GDM1 (cell line): ENCODE data around the gene GRK5.
A peak's percentile ranks its signal among the peaks of the same experiment; 100 is the strongest.
"Not testable (repeated sequence)": the region's sequence is repeated elsewhere in the genome, so short reads cannot be mapped to it uniquely, and the experiment has no call there.

Source experiments
- DNase-seq: peaks from one replicate; lab custom pipeline; 2025; lab: John Stamatoyannopoulos, UW

Gene GRK5

DNA sequence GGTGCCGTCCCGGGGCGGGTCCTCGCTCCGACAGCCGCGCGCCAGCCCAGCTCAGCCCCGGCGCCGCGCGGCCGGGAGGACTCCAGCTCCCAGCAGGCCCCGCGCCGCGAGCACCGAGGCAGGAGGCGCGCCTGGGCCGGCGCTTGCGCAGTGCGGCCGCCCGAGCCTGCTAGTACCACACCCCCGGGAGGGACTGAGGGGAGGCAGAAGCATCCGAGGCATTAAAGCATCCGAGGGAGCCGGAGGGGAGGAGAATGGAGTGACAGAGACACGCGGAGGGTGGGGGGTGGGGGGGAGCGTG is at the start of gene GRK5:
Gene GRK5, plus strand, starts transcription at position 206 of the 301 bp plus-strand sequence. CDS start 347 bp downstream, outside the sequence.
- peak; percentile 93 for DNase-seq

DNA sequence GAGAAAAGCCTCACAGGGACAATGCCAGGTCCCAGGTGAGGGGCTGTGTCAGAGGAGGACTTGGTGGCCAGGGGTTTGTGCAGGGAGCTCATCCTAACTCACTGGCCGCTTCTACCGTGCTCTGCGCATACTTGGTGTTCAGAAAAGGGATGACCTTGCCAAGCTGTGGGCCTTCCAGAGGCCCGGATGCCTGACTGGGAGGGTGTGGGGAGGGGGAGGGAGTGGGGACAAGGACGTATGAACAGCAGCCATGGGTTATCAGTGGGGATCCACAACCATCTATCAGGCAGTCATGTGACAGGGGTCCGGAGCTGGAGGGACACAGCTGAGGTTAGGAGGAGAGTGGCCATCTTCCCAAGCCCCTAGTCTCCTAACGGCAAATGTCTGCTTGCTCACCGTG is 48.0 kb upstream of the GRK5 start:
- no peak for DNase-seq

DNA sequence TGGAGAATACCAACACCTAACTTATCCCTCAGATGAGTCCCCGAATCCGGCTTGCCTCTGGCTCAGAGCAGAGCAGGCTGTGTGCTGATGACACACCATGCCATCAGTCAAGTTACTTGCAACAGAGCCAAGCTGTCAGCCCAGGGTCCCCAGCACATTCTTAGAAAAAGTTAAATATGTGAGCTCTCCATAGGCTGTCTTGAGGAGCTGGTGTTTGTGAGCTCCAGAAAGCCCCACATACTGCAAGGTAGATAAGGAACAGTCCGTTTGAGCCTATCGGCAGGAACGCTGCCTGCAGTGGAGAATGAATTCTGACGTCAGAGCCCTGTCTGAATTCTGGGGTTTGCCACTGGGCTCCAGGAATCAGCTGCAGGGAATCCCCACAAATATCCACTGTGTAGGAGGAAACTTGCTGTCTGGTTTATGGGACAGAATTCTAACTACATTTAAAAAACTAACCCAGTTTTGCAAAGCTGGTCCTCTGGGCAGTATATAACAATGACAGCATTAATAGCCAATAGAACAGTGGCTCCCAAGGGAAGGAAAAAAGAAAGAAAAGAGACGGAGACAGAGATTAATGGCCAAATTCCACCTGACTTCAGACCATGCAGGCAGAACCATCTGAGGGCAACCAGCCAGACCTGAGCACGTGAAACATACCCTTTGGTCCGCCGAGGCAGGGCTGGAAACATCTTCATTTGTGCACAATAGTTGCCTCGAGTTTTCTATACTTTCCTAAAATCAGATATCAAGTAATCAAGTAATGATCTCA is 45.5 kb upstream of the GRK5 start:
- no peak for DNase-seq

DNA sequence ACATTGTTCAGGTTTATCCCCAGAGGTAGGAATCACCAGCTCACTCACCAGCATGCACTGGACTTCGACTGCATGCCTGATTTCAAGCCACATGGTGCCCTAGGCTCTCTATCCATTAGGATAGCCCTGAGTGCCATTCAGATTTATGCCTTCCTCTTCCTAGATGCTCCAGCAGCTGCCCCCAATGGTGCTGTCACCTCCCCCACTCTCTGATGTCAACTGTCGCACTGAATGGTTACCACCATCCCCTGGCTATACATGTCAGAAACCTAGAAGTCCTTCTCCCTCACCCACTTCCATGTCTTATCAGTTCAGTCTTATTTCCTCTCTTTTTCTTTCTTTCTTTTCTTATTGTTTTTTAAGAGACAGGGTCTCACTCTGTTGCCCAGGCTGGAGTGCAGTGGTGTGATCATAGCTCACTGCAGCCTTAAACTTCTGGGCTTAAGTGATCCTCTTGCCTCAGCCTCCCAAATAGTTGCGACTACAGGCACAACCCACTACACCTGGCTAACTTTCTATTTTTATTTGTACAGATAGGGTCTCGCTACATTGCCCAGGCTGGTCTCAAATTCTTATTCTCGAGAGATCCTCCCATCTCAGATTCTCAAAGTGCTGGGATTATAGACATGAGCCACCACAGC is 44.8 kb upstream of the GRK5 start:
- no peak for DNase-seq

DNA sequence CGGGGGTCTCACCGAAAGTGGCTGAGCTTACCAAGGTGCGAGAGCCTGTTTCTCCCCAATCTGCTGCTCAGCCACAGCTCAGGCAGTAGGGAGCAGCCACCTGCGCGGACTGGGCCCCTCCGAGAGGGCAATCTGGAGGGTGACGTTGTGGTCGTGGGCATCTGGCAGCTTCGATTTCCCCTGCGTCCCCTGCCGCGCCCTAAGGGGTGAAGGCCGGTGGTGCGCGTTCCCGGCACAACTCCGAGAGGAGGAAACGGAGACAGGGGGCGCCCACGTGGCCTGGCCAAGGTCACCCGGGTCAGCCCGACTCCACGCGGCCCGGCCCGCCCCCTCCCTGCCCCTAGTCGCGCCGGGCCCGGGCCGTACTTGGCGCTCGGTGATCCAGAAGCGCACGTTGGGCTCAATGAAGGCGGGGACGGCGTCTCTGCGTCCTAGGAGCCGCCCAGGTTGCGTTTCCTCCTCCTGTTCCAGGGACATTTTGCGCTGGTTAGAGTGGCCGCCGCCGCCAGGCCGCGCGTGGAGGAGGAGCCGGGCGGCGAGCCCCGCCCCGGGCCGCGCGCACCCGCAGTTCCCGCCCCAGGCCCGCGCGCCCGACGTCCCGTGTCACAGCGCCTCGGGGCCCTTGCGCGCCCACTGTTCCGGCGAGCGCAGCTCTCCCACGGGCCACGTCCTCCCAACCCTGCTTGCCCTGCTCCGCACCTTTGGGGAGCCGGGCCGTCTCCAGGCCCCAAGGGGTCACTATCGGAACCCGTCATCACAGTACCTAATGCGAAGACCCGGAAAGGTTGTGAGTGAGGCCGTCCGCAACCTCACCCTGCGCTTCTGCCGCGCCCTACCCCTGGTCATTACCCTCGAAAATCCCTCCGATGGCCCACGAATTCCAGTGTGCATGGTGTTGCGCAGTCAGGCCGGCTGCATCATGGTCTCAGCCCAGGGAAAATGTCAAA is 41.9 kb upstream of the GRK5 start, which contains the start of gene SFXN4:
Gene SFXN4, minus strand, starts transcription at position 544 of the 947 bp plus-strand sequence. Its CDS starts 67 bp downstream, at position 477.
- DNase-seq, result peak; percentile 75

DNA sequence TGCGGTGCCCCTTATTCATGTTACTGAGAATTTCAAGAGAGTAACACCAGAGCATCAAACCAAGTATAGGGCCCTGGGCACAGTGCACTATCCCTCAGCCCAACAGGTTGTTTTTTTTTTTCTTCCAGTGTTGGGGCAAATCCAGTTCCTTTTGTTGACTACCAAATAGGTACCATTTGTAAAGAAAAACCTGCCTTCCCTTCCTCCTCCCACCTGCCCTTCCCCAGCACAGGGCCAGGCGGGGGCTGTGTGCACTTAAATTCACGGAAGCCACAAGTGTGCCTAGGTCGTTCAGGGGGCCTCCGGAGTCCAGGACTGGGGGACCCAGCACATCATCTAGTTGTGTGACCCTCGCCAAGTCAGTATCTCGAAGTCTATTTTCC is 41.3 kb upstream of the GRK5 start:
- DNase-seq, result no peak

DNA sequence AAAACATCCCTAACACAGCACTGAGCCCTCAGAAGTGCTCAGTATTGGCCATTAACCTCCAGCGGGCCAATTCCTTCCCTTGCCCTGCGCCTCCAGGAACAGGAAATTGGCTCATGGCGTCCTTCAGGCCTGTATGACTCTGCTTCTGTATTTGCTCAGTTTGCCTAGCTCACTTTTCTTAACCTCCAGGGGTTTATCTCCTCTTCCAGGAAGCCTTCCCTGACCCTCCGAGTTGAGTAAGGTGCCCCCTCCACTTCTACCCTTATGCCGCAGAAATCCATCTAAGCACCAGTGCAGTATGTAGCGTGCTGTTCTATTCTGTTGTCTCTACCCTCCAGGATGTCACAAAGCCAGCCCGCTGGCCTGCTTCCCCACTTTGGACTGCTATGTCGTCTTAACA is 40.8 kb upstream of the GRK5 start:
- DNase-seq, result no peak

DNA sequence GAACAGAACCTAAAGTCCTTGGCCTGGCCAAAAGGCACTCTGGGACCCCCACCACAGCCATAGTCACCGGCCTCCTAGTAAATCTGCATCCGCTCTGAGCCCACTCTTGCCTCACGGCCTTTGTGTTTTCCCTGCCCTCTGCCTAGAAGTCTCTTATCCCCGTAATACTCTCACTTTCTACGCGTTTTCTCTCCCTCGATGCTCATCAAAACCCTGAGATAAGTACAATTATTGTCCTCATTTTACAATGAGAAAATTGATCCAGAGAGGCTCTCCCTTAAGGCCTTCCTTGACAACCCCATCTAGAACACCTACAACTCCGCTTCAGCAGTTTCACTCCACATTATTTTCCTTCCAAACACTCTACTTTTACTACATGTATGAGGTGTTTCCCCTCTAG is 40.3 kb upstream of the GRK5 start:
- DNase-seq, result no peak

DNA sequence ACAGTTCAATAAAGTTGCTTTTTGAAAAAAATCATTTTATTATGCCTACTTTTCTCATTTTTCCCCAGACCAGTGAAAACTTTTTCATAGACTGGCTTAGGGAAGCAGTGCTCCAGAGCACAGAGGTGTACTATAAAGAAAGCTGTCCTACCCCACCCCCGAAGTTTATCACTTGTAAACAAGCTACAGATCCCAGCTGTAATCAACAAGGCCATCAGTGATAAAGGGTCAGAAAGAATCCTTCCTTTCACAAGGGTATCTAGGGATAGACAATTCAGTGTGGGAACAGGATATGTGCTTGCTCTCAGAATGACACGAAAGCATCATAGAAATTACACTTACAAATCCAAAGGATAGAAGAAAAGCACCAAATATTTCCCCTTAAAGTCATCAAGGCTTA is 33.3 kb upstream of the GRK5 start:
- no peak for DNase-seq

DNA sequence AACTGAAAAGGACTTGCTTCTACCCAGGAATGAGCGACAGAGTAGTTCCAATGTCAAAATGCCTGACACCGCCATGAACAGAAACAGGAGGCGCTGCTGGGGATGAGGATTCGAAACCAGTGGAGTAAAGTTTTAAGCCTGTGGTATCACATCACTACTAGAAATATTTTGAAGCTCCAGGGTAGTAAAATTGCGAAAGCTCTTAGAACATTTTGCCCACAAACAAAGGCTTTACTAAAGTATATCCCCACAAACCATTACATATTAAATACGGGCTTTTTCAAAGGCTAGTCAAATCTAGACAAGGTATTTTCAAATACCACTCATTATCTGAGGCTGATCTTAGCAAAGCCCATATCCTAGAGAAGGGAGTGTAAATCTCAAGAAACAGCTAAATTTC is 31.2 kb upstream of the GRK5 start:
- DNase-seq, result no peak

DNA sequence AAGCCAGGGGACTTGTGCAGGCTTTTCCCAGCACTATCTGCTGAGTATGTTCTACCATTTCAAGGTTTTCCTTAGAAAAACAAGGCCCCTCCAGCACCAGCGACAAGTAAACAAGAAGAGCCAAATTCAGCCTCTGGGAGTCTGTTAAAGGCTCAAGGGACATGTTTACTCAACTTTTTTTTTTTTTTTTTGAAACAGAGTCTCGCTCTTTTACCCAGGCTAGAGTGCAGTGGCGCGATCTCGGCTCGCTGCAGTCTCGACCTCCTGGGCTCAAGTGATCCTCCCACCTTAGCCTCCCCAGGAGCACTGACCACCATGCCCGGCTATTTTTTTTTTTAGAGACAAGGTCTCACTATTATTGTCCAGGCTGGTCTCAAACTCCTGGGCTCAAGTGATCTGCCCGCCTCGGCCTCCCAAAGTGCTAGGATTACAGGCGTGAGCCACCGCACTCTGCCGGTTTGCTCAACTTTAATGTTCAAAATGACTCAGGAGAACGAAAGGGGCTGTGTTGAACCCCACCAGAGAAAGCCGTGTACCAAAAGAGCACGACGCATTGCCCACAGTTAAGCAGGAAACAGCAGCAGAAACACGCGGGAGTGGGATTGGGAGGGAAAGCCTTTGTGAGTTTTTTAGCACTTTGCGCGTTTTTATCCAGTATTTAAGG is 29.5 kb upstream of the GRK5 start:
- DNase-seq, result no peak

DNA sequence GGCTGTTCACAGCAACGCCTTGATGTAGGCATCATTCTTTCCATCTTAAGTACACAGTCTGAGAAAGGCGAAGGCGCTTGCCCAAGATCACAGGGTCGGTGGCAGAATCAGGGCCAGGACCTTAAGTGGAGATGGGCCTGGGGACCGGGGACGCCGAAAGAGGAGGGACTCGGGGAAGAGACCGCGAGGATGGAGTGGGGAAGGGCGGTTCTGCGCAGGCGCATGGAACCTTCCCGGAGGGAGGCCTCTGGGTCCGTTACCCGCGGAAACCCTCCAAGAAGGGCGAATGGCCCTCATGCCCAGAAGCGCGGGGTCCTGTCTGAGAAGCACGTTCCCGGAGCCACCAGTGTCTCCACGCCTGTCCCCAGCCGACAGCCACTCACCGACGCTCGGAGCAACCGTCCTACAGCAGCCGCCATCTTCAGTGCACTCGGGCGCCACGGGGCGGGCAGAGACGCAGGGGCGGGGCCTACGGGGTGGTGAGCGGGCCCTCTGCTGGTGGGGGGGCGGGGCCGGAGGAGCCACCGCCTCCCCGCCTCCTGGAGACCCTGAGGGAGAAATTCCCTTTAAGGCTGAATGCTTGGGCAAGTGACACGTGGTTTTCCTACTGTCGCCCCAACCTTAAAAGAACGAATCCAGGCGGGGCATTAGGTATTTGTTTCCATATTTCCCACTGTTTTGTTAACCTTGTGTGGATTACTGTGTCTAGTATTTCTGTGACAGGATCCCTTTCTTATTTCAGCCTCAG is 28.8 kb upstream of the GRK5 start, which contains the start of gene PRDX3:
Gene PRDX3, minus strand, starts transcription at position 441 of the 748 bp plus-strand sequence. Its CDS starts 22 bp downstream, at position 419.
- peak; percentile 89 for DNase-seq

DNA sequence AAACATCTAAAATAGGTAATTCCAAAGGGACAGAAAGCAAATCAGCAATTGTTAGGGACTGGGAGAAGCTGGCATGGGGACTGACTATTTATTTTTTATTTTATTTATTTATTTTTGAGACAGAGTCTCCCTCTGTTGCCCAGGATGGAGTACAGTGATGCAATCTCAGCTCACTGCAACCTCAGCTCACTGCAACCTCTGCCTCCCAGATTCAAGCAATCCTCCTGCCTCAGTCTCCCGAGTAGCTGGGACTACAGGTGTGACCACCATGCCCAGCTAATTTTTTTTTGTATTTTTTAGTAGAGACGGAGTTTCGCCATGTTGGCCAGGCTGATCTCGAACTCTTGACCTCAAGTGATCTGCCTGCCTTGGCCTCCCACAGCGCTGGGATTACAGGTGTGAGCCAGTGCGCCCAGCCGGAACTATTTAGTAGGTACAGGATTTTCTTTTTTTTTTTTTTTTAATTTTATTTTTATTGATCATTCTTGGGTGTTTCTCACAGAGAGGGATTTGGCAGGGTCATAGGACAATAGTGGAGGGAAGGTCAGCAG is 26.4 kb upstream of the GRK5 start:
- not testable (repeated sequence) for DNase-seq

DNA sequence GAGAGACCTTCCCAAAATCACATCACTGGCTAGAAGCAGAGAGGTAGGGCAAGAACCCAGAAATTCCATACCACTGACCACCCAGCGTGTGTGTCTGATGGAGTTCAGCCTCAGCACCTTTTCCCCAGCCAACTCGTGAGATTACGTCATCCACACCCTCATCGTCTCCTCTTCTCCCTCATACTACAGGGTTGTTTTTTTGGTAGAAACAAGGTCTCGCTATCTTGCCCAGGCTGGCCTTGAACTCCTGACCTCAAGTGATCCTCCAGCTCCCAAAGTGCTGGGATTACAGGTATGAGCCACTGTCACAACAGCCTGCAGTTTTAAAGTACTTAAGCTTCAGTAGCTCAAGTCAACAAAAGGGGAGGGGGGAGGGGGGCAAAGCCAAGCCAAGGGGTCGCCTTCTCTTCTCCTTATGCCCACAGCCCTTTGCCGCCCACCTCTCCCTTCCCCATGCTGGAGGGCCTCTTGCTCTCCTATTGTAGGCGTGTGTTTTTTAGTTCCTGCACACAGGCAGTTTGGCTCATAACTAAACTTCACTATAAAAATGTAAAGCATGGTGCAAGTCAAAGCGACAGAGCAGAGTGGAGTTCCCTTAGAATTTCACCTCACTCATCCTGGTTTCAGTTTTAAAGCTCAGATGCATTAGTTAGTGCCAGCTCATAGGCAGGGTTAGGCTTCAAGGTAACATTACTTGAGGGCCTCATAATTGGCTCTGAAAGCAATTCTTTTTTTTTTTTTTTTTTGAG is 23.5 kb upstream of the GRK5 start:
- no peak for DNase-seq

DNA sequence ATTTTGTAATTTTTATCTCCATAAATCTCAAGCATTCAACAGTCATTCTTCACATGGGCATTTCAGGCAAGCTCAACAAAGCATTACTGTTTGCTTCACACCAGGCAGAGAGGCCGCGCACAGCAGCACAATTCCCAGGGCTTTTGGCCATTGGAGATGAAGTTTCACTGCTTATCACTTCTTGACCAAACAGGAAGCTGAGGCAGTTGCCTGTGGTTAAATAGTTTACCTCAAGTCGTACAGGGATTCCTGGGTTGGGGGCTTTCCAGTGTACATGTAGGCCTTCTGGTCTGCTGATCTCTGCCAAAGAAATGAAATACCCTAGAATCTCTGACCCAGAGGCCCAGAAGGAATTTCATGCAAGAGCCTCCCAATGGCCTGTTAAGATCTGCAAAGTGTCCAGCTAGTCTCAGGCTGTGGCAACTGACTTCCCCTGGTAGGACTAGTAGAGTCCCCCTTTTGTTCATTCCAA is 17.5 kb upstream of the GRK5 start:
- peak; percentile 54 for DNase-seq

DNA sequence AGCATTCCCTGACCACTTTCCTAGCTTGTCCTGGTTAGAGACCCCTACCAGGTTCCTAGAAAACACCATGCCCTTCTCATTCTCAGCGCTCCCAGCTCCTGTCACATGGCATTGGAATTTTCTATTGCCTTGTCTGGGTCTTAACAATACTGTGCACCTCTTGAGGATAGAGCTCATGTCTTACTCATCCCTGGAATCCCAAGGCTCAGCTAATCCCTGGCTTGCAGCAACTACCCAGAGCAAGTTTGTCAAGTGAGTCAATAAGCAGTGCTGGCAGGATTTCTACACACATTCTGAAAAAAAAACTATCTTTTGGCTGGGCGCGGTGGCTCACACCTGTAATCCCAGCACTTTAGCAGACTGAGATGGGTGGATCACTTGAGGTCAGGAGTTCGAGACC is 17.0 kb upstream of the GRK5 start:
- no peak for DNase-seq

DNA sequence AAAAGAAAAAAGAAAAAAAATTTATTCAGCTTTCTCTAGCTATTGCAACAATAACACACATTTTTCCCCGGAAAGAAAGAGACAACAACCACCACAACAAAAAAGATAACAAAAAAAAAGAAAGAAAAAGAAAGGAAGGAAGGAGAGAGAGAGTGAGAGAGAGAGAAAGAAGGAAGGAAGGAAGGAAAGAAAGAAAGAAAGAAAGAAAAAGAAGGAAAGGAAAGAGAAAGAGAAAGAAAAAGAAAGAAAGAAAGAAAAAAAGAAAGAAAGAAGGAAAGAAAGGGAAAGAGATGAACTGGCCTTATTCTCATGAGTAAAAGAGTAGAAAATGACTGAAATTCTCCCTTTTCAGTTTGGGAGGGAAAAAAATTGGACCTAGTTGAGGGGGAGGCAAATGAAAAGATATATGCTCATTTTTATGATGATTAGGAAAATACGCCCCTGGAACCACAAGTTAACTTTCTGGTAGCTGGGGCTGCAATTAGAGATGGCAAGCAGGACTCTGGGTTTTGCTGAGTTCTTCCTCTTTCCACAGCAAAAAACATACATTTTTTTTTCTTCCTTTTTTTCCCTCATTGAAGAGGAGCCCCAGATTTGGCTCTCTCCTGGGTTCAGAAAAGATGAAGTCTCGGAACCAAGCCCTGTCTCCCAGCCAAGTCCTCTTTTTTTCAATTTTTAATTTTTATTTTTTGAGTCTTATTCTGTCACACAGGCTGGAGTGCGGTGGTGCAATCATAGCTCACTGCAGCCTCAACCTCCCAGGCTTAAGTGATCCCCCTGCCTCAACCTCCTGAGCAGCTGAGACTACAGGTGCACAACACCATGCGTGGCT is 16.2 kb upstream of the GRK5 start:
- peak; percentile 6 for DNase-seq

DNA sequence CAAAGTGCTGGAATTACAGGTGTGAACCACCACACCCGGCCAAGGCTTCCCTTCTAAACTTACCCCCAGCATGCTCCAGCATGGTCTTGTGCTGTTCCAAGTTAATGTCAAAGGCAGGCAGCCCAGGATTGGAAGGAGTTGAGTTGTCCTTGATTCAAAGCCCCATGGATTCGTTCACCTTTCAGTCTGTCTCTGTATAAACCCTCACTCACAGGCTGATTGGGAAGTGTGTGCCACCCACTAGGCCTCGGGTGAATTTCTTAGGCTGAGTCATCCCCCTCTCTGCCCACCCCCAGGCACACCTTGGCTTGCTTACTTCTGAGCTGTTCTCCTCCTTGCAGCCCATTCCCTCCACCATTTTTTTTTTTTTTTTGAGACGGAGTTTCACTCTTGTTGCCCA is 15.5 kb upstream of the GRK5 start:
- no peak for DNase-seq

DNA sequence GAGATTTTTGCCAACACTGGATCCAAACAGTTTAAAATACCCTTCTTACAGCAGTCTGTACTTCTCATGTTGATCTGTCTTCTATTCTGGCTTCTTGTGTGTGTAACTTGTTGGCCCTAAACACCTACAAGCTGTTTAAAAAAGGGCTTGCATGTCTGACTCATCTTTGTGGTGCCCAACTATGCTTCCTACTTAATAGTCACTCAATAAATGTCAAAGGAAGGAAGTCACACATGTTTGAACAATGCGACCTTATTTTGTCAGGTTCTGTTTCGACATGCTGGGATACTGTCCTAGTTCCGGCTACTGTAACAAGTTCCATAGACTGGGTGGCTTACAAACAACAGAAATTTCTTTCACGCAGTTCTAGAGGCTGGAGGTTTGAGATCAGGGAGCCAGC is 9.4 kb upstream of the GRK5 start:
- no peak for DNase-seq
